Middle frontal gyrus (tissue), 1 donor: ENCODE results near the gene ZBTB3.
"Not testable (repeated sequence)": the region's sequence is repeated elsewhere in the genome, so short reads cannot be mapped to it uniquely, and the experiment has no call there.

Source experiments
- DNase-seq: peaks from one replicate; pipeline ENCODE4 v3.0.0-alpha.2; 2015; ENCODE audit warnings: low spot score; ENCODE audit errors: extremely low spot score

ZBTB3 gene

DNA sequence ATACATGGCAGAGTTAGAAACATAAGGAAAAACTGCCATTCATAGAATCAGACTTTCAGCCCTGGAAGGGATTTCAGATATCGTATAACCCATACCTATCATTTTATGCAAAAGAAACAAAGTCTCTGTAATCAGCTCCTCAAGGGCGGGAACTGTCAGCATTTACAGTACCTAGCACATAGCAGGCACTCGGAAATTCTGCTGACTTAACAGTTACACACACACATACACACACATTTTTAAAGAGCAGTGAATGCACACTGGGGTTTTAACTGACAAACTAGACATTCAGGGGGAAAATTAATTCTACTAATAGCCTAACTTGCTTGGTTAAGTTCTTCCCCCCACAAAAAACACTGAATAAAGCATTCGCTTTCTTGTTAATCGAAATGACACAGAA is 37.8 kb downstream of the ZBTB3 start:
- DNase-seq, result no peak

DNA sequence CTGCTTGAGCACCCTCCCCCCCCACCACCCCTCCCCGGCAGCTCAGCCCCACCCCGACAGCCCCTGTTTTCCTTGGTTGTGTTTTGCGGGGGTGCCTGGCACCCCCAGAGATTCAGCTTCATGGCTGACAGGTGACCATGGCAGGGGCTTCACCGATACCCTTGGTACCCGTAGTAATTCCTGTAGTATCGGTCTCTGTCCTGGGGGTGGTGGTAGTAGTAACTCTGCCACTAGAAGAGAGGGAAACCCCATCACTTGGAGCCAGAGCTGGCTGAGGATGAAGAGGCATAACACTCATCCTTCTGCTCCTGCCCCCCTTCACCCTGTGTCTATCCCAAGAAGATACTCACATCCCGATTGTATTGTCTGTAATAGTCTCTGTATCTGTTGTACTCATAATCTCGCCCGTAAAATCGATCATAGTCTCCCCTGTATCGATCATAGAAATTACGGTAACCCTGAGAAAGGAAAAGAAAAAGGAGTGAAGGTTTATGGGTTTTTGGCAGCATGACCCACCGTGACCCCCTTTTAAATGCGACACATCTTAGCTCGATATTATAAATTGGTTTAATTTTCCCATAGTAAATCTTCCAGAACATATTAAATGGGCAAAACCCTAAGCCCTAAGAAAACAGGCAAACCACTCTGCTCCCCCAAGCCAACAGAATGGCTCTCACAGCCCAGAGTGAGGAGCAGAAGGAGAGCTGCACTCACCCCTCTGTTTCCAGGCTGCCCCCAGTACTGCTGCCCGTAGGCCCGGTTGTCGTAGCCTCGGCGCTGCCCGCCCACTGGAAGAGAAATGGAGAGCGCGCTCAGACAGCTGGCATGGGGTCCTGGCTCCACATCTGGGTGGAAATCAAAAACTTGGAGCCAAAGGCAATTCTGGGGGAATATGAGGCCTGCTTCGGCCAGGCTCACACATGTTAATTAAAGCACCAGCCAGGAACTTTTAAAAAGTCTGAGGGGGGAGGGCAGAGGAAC is 38.5 kb downstream of the ZBTB3 start:
- DNase-seq, result no peak

DNA sequence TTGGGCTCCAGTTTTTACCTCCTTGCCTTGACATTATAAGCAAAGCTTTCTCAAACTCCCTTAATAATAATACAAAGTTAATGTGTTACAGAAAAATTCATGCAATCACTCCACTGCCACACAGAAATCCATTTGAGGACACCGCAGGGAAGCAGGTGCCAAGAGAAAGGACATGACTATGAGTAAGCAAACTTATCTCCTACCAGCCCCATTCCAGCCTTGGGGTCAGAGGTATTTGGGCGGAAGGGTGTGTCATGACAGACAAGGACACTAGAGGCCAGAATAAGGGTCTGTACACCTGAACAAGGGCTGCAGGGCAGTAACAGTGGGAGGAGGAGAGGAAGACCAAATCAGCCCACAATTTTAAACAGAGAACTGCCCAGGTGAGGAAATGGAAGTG is 40.6 kb downstream of the ZBTB3 start:
- no peak for DNase-seq

DNA sequence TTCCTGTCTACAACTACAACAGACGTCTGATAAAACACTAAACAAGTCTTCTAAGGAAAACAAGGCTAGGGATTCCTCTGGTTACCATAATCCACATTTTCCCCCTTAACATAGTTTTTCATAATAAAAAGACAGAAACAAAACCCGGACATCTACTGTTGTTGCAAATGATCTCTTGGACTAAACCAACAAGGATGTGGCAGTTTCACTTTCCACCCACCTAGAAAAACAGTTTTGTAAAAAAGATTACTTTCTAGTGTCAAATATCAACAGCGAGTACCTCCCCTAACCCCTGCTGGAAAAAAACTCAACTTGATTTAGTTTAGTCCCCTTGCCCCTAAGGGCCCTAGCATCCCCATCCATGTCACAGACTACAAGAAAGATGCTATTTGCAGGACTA is 41.1 kb downstream of the ZBTB3 start:
- no peak for DNase-seq

DNA sequence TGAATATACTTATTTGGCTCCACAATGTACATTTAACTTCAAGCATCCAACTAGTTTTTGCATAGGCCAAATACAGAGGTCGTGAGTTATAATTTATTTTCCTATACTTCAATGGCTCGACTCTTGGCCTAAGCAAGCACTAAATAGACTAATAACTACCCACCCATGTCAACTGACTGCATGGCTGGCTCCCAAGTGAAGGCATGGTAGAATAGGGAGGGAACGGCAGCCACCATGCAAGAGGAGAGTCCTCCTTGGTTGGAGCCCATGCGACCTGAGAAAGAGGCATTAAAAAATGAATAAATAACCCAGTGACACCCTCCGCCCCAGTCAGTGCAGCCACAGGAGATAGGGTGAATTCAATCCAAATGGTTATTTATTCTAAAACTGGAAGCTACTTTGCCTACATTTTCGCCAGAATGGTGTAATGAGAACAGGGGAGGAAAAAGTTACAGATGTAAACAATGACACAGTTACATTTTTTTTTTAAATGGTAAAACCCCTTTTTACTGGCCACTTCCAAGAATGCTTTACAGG is 41.6 kb downstream of the ZBTB3 start:
- DNase-seq, result no peak

DNA sequence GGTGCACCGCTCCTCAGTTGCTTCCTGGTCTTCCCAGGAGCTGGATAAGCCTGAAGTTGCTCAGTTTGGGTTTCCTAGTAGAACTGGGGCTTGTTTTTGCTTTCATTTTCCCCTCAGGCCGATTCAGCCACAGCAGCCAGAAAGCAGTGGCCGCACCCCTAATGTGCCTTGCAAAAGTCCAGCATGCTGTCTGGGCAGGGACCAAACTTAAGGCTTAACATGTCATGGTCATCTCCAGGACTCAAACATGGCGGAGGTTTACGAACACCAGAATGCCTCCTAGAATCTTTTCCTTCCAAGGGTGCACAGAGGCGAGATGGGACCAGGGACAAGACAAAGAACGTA is 44.0 kb downstream of the ZBTB3 start:
- DNase-seq, result no peak

DNA sequence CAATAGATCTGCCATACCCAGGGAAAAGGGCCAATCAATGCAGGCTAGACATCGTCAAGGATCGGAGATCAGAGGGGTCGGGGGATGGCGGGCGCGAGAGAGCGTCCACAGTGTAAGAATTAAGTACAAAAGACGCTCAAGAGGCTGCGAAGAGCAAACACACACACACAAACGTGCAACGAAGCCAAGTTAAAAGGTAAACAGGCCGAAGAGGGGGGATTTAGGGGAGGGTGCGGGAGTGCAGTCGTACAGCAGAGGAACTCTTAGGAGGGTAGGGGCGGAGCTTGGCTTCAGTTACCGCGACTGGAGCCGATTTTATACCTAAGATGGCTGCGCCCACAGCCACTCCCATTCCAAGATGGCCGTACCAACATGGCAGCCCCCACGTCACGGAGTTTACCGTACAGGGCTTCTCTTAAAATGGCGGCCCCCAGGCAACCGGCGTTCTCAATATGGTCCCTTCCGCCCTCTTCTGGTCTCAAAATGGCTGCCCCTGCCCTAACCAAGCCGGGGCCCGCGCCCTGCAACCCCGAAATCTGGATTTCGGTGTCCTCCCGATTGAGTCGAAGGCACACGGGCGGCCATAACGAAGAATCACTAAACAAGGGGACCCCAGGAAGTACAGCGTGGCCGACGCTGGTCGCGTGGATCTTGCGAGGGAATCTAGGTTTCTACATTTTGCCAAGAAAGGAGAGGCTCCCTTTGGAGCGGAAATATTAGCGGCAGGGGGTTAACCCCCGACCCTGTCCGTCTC is 44.5 kb downstream of the ZBTB3 start:
- peak; percentile 96 for DNase-seq

DNA sequence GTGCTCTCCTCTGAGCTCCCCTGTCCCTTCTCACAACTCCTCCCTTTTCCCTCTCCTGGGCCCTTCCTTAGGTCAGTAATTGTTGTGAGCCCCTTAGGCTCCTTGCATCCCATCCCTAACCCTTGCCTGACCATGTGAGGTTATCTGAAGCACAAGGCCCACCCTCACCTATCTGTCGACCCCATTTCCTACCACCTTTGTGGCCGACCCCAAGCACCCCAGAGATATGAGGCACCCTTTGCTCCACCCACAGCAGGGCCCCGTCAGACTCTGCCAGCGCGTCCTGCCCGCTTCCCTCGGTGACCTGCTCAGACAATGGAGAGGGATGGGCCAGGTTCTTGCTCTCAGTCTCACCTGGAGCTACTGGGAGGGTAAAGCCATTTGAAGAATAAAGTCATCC is 45.2 kb downstream of the ZBTB3 start:
- no peak for DNase-seq

DNA sequence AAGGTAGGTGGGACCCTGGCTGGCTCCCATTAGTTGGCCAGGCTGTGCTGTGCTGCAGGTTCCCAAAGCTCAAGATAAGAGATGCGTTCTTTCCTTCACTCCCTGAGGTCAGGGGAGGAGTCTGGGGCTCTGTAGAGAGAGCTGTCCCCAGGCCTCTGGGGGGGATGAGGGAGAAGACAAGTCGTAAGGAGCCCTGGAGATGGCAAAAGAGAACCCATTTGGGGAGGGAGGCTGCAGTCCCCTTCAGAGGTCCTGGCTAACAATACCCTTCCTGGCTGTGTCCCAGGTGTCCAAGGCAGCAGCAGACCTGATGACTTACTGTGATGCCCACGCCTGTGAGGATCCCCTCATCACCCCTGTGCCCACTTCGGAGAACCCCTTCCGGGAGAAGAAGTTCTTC is 45.6 kb downstream of the ZBTB3 start:
- no peak for DNase-seq

DNA sequence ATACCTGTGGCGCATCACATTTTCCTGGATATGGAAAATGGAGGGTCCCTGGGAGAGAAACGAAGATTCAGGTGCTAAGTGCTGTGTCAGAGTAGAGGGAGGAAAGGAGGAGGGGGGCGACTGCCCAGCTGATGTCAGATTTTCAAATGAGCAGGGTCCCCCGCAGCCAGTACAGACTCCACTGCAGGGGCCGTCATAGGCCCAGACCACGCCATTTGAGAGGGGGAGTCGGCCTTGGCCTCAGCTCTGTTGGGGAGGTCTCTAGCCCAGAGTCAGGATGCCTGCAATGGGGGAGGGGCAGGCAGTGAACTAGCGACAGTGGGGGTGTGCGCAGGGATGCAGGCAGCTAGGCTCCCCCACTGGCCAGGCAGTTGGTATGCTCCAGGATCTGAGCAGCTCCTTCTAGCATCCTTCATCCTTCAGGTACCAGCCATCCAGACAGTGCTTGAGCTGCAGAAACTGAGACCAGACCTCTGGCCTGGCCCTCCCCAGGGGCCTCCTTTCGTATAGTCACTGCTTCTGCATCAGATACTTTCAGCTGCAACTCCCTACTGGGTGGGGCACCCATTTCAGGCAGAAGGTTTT is 46.6 kb downstream of the ZBTB3 start, which contains the start of the genes BSCL2 and GNG3:
Gene BSCL2, minus strand, starts transcription at position 148 of the 585 bp plus-strand sequence. CDS start 229 bp downstream, outside the sequence.
Gene GNG3, plus strand, starts transcription at position 400 of the 585 bp plus-strand sequence. CDS start 620 bp downstream, outside the sequence.
- peak; percentile 81 for DNase-seq

DNA sequence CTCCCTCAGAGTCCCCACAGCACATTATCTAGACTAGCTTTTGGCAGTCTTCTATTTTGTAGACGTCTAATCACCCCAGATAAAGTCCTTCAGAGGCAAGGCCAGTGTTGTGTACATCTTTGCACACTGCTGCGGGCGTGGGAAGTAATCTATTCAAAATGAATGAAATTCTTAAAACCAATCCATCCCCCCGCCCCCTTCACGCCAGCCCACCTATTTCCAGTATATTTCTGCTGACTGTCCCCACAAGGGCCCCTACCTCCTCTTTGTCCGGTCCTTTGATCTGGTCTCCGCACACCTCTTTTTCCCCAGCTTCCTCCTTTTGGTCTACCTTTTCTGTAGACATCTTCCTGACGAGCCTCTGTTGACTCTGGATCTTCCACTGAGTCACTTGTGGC is 47.1 kb downstream of the ZBTB3 start:
- no peak for DNase-seq

DNA sequence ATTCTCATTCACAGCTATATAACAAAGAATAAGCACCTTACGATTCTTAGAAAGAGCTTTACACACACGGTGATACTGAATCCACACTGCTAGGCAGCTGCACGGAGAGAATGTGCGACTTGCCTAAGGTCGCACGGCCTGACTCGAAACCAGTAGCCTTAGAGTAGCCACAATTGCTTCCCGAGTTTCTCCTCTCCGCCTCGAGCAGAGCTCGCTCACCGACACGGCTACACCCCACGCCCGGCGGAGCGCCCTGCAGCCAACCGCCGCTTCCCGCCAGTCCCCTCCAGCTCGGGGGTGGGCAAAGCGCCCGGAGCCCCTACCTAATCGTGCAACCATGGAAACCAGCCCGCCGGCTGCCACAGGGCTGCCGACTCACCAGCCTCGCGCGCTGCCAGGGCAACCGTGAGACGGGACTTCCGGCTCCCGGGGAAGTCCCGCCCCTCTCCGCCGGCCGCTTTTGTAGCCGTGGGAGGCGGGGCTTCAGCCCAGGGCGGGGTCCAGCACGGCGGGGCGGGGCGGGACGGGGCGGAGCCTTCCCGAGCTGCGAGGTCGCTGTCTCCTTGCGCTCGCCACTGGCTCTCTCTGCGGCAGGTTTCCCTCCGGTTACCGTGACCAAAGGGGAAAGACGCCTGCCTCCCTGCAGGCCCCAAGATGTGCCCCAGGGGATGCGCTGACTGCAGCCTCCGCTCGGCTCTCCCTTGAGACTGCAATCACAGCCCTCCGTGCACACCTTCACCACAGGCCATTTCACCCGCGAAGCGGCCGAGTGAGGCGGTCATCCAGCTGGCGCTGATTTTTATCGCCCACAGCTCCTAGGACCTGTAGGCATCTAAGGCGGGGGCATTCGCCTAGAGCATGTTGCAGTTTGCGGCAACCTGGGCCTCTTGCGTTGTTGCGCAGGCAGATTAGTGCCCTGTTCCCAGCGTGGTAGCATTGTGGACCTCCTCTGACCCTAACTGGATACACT is 47.8 kb downstream of the ZBTB3 start:
- DNase-seq, result peak; percentile 88

DNA sequence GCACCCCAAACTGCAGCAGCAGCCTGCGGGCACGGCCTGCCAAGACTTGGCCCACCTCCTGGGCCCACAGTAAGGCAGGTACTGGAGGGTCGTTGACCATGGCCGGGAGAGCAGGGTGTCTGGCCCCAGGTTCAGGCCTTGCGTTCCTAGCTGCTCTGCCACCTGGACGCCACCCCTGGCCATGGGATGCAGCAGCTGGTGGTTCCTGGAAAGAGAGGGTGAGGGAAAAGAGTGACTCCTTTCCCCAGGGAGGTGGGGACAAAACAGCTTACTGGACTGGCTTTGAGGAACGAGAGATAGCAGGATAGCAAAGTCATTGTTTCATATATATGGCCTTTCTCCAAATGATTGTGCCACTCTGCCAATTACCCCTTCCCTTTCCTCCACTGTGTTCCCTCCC is 48.5 kb downstream of the ZBTB3 start:
- no peak for DNase-seq

DNA sequence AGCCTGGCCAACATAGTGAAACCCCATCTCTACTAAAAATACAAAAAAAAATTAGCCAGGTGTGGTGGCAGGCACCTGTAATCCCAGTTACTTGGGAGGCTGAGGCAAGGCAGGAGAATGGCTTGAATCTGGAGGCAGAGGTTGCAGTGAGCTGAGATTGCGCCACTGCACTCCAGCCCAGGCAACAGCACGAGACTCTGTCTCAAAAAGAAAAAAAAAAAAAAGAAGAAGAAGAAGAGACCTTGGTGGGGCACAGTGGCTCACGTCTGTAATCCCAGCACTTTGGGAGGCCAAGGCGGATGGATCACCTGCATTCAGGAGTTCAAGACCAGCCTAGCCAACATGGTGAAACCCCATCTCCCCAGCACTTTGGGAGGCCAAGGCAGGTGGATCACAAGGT is 50.0 kb downstream of the ZBTB3 start:
- DNase-seq, result not testable (repeated sequence)

DNA sequence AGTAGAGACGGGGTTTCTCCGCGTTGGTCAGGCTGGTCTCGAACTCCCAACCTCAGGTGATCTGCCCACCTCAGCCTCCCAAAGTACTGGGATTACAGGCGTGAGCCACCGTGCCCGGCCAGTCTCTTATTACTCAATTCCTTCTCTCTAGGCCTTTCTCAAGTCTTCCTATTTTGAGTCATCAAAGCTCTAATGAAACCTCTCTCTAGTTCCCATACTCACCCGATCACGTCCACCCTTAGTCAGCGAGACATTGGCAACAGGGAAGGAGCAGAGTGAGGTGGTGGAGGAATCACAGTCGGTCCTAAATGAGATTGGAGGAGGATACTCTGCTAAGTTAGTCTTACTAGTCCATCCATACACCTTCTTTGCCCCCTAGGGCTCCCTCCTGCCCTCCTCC is 51.7 kb downstream of the ZBTB3 start:
- DNase-seq, result no peak
